Activated CD4-positive, alpha-beta T cell treated with anti-CD3 and anti-CD28 coated beads, Interleukin-2, amount 10 ng/mL, durations not matched to agents 24 days and 14 days (primary cell): ENCODE results near the gene ZNF599. TPM values are rescaled to one million over a fixed set of nuclear protein-coding genes. Genes with fewer than 3 reads are reported as not detected.

Experiments used
- DNase-seq: peaks from one replicate; pipeline ENCODE4 v3.0.0; 2022
- H3K27ac Mint-ChIP-seq: one replicate; pipeline ENCODE4 v1.8.0; 2022; ENCODE audit warnings: mild to moderate bottlenecking, mixed read lengths
- H3K27me3 Mint-ChIP-seq: one replicate; pipeline ENCODE4 v1.8.0; 2022; ENCODE audit warnings: mixed read lengths
- H3K36me3 Mint-ChIP-seq: one replicate; pipeline ENCODE4 v1.8.0; 2022; ENCODE audit warnings: low read depth, mild to moderate bottlenecking, mixed read lengths
- H3K4me1 Mint-ChIP-seq: one replicate; pipeline ENCODE4 v1.8.0; 2021; ENCODE audit warnings: mixed read lengths
- H3K4me3 Mint-ChIP-seq: one replicate; pipeline ENCODE4 v1.8.0; 2022; ENCODE audit warnings: mild to moderate bottlenecking, moderate library complexity, mixed read lengths
- H3K9me3 Mint-ChIP-seq: one replicate; pipeline ENCODE4 v1.8.0; 2021; ENCODE audit warnings: mixed read lengths
- intact Hi-C: fragments of 100-400 bp; cut with micrococcal nuclease; formaldehyde crosslinking; loops from one replicate; pipeline ENCODE4 v1.15.1; 2023
- total RNA-seq: library from RNA; stranded (reverse); gene quantifications from 2 replicates; pipeline ENCODE4 v1.2.3, GENCODE V29; 2022

Gene ZNF599
- total RNA-seq, 1 donor from 2014 or later: 2.4 TPM

DNA sequence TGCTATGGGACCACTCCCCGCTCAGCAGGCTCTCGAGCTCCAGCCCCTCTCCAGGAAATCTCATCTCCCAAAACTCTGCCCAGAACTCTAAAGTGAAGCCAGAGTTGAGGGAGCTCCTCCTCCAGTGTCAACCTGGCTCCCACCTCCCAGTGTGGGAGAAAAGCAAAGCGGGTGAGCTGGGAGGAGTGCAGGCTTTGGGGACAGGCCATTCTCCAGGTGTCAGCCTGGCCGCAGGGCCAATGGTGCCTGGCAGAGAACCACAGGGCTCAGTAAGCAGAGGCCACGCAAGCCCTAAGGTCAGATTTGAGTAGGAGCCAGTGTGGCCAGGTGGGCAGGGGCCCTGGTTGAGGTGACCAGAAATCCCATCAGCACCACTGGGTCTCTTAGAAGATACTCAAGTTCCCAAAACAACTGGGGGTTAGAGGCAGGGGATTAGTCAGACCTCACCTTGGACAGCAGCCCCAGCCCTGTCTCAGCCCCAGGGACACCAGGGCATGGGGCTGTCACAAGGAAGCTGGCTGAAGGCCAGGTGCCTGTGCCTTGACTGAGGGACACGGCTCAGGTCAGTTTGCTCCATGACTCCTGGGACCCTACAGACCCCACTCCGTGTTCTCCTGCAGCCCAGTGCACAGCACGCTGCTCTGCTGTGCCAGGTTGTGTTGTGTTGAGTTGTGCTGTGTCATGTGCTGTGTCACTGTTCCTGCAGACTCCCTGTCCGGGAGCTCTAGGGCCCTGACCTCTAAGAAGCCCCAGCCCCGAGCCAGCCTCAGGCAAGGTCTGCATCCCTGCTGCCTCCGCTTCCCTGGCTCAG, 41.8 kb downstream of the ZNF599 start:
- peaks cover 7% of the 10 kb centered on the region for H3K9me3 Mint-ChIP-seq
- H3K4me3 Mint-ChIP-seq: no peak overlapping the region
- peaks cover 14% of the 10 kb centered on the region for H3K36me3 Mint-ChIP-seq
- peaks cover 23% of the 10 kb centered on the region for H3K4me1 Mint-ChIP-seq
- H3K27ac Mint-ChIP-seq: no peak overlapping the region
- intact Hi-C loops: no loop called here
- H3K27me3 Mint-ChIP-seq: no peaks in the 10 kb centered on the region
- no peak for DNase-seq

DNA sequence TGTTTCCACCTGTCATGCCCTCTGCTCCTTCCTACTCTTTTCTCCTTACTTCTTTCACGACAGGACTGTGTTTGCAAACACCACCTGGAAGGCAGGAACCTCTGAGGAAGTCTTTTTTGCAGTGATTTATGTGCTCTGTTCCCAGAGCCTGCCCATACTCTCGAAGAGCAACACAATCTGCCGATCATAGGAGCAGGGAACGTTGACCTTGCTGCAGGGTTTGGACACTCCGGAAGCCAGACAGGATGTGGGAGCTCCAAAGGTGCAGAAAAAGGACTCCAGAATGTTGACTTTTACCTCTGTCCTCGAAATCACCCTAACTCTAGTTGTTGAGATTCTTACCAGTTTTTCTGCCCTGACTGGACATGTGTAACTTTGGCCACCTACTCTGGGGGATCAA, 47.6 kb downstream of the ZNF599 start:
- no peaks in the 10 kb centered on the region for H3K9me3 Mint-ChIP-seq
- no peak overlapping the region for H3K4me3 Mint-ChIP-seq
- intact Hi-C loops: no loop called here

DNA sequence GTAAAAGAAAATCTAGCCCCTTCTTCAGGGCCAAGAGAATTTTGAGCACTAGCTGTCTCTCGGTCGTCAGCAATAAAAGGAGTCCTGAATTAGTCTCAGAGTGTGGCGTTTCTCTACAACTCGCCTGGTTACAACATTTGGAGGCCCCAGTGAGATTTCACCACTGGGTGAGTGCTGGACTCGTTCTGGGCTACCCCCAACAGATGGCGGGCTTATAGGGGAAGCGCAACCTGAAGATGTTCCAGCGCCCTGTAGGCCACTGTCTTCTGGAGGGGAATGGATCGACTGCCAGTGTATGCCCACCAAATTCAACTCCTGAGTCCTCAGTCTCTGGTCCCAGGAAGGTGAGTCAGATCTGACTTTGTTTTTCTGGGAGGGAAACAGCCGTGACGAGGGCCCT, 50.7 kb downstream of the ZNF599 start:
- Mint-ChIP-seq H3K9me3 (no peaks in the 10 kb centered on the region), H3K4me3 (no peak overlapping the region), H3K36me3 (no peaks in the 10 kb centered on the region), H3K4me1 (no peaks in the 10 kb centered on the region), H3K27me3 (peaks cover 5% of the 10 kb centered on the region), H3K27ac (no peak overlapping the region)
- DNase-seq: no peak
- intact Hi-C loops: no loop called here

More for the DNA sequence above, 47.6 kb downstream of the ZNF599 start:
- no peaks in the 10 kb centered on the region for H3K4me1 Mint-ChIP-seq
- no peak overlapping the region for H3K27ac Mint-ChIP-seq
- H3K36me3 Mint-ChIP-seq: no peaks in the 10 kb centered on the region
- peaks cover 5% of the 10 kb centered on the region for H3K27me3 Mint-ChIP-seq
- no peak for DNase-seq

DNA sequence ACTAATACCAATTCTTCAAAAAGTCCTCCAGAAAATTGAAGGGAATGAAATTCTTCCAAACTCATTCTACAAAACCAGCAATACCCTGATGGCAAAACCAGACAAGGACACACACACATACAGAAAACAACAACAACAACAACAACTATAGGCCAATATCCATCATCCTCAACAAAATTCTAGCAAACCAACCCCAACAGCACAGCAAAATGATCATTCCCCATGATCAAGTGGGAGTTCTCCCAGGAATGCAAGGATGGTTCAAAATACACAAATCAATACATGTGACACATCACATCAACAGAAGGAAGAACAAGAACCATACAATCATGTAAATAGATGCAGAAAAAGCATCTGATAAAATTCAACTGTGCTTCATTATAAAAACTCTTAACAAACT, 57.7 kb downstream of the ZNF599 start:
- Mint-ChIP-seq H3K9me3 (peaks cover 9% of the 10 kb centered on the region), H3K4me3 (no peak overlapping the region), H3K36me3 (no peaks in the 10 kb centered on the region), H3K27me3 (peaks cover 2% of the 10 kb centered on the region), H3K4me1 (no peaks in the 10 kb centered on the region), H3K27ac (no peak overlapping the region)
- intact Hi-C loops: no loop called here
- DNase-seq: no peak

DNA sequence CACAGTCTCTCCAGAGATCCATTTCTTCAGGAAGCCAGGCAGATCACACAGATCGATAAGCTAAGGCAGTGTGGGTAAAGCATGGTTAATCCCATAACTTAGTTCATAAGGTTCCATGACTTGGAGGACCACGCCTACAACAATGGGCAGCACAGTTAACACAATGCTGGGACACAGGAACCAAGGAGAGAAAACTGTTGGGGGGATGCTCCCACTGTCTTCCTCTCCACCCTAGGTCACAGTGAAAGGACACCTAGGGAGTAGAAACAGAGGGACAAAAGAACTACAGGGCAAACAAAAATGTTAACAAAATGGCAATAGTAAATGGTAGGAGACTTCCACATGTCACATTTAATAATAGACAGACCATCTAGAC, 59.8 kb downstream of the ZNF599 start:
- Mint-ChIP-seq H3K27ac (no peak overlapping the region), H3K4me1 (no peaks in the 10 kb centered on the region), H3K36me3 (no peaks in the 10 kb centered on the region), H3K9me3 (peaks cover 9% of the 10 kb centered on the region), H3K27me3 (peaks cover 2% of the 10 kb centered on the region), H3K4me3 (no peak overlapping the region)
- intact Hi-C loops: no loop called here
- DNase-seq: no peak

GRCh38 chr19:34712395-34713261, 60.4 kb downstream of the ZNF599 start:
- Mint-ChIP-seq H3K4me3 (no peak overlapping the region), H3K4me1 (no peaks in the 10 kb centered on the region), H3K36me3 (no peaks in the 10 kb centered on the region), H3K9me3 (peaks cover 9% of the 10 kb centered on the region), H3K27ac (no peak overlapping the region), H3K27me3 (peaks cover 2% of the 10 kb centered on the region)
- peak; percentile 90 for DNase-seq
- intact Hi-C loops: loop anchor here (1.0 kb wide), 2 partner anchors 73 to 211 kb away; no protein-coding TSS in a partner anchor

DNA sequence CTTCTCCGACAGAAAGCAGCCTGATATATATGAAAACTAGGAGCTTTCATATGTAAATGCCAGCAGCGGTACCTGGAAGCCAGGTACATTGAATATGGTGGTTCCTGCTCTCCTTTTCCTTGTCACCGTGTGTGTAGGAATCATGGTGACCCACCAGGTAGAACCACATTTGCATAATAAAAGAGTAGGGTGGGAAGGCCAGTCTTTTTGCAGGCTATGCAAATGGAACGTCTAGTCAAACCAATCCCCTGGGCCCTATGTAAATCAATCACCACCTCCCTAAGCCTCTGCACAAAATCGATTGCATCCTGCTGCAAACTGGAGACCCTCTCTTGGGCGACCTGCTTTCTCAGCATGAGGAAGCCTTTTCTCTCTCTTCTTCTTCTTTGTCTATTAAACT, 61.1 kb downstream of the ZNF599 start:
- peaks cover 9% of the 10 kb centered on the region for H3K9me3 Mint-ChIP-seq
- no peaks in the 10 kb centered on the region for H3K36me3 Mint-ChIP-seq
- no peak overlapping the region for H3K27ac Mint-ChIP-seq
- no peaks in the 10 kb centered on the region for H3K4me1 Mint-ChIP-seq
- peaks cover under 1% of the 10 kb centered on the region for H3K27me3 Mint-ChIP-seq
- H3K4me3 Mint-ChIP-seq: no peak overlapping the region
- intact Hi-C loops: loop anchor here (1.0 kb wide), 2 partner anchors 73 to 211 kb away; no protein-coding TSS in a partner anchor
- DNase-seq: no peak

Other genes with a start within 250 kb of the ZNF599 start
- gene SCGB2B2, start 96.1 kb downstream of the ZNF599 start, total RNA-seq: 0.24 and 0.40 TPM in 2 replicates
- 14.4 and 15.2 TPM in 2 replicates for gene ZNF302, start 95.5 kb downstream of the ZNF599 start, total RNA-seq
- gene ZNF181, start 39.0 kb downstream of the ZNF599 start, total RNA-seq: 3.9 and 4.4 TPM in 2 replicates
- 3.6 and 4.4 TPM in 2 replicates for gene ZNF30, start 153.7 kb upstream of the ZNF599 start, total RNA-seq
- 5.0 and 5.8 TPM in 2 replicates for gene ZNF792, start 191.0 kb upstream of the ZNF599 start, total RNA-seq
- 160 and 176 TPM in 2 replicates for gene GRAMD1A, start 227.1 kb upstream of the ZNF599 start, total RNA-seq